Cardiac fibroblast (primary cell): Measurements from ENCODE around the gene EXOC6B.

Experiments used
- DNase-seq, 2 donors: peaks; one replicate each; pipeline versions ENCODE4 v3.0.0 to v3.0.0-alpha.2; 2010; ENCODE audit warnings: low read depth in 2 of 2
- H3K4me3 ChIP-seq, 2 donors: replicated peaks in 1 of 2; 1 replicate in 1 of 2; 2 replicates in 1 of 2; pipeline ENCODE4 v1.5.1; 2011; ENCODE audit warnings: low read depth in 2 of 2, low read length in 2 of 2, mild to moderate bottlenecking in 2 of 2, moderate library complexity in 1 of 2
- CTCF ChIP-seq: IDR thresholded peaks from one replicate; pipeline ENCODE4 v1.5.1; 2011; ENCODE audit warnings: low read depth, mild to moderate bottlenecking, low read length, inconsistent platforms

The EXOC6B gene

GRCh38 chr2:72718876-72719275 is 107.0 kb downstream of the EXOC6B start:
- no peak for DNase-seq
- no peak for TF ChIP-seq CTCF

GRCh38 chr2:72716601-72717000 is 109.2 kb downstream of the EXOC6B start:
- no peak overlapping the region for H3K4me3 ChIP-seq
- DNase-seq = no peak
- no peak for TF ChIP-seq CTCF

More at GRCh38 chr2:72718876-72719275, 107.0 kb downstream of the EXOC6B start:
- H3K4me3 ChIP-seq = no peak overlapping the region

- no peak for TF ChIP-seq CTCF
- no peak overlapping the region for H3K4me3 ChIP-seq
- no peak for DNase-seq
Measured at GRCh38 chr2:72713857-72714256, 112.0 kb downstream of the EXOC6B start.

DNA sequence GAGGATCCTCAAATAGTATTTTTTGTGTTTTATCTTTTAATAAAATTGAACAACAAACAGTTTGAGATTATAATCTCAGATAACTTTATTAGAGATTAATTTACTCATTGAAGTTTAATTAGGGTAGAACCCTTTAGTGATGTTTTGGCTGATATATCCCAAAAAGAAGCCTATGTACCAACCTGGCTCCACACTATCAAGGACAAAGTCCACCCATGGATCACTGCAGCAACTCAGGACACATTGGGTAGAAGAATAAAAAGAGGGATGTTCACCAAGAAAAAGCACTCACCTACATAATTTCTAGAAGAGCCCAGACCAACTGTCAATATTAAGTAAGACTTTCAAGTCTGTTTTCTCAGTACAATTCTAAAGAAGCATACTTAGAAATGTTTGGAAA is 112.9 kb downstream of the EXOC6B start:
- no peak for TF ChIP-seq CTCF

GRCh38 chr2:72712304-72712703 is 113.5 kb downstream of the EXOC6B start:
- no peak overlapping the region for H3K4me3 ChIP-seq
- TF ChIP-seq CTCF = no peak
- no peak for DNase-seq

More for the DNA sequence above, 112.9 kb downstream of the EXOC6B start:
- DNase-seq = no peak
- H3K4me3 ChIP-seq = no peak overlapping the region

- no peak for DNase-seq
- H3K4me3 ChIP-seq = no peak overlapping the region
- no peak for TF ChIP-seq CTCF
Measured at GRCh38 chr2:72710418-72711152, 115.2 kb downstream of the EXOC6B start.

DNA sequence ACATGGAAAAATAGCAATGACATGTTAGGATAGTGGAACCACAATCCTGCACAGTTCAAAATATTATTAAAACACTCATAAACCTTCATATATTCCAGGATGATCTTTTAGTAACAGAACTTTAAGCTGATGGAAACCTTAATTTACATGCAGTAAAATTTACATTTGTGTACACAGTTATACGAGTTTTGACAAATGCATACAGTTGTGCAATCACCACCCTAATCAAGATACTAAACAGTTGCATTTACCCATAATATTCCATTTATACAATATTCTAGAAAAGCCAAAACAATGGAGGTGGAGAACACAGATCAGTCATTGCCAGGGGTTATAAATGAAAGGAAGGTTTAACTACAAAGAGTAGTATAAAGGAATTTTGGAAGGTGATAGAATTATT is 117.6 kb downstream of the EXOC6B start:
- H3K4me3 ChIP-seq = no peak overlapping the region
- TF ChIP-seq CTCF = no peak
- DNase-seq = no peak
